ENCODE results near the gene CAT. TPM values are rescaled to one million over a fixed set of nuclear protein-coding genes. Genes with fewer than 3 reads are reported as not detected.

CAT gene
- total and polyA plus RNA-seq, 9 of the 15 experiments (the other 6 are each of a cell fraction or from before 2014, with no cell fraction given): 86.7 to 183 (median 114) TPM

DNA sequence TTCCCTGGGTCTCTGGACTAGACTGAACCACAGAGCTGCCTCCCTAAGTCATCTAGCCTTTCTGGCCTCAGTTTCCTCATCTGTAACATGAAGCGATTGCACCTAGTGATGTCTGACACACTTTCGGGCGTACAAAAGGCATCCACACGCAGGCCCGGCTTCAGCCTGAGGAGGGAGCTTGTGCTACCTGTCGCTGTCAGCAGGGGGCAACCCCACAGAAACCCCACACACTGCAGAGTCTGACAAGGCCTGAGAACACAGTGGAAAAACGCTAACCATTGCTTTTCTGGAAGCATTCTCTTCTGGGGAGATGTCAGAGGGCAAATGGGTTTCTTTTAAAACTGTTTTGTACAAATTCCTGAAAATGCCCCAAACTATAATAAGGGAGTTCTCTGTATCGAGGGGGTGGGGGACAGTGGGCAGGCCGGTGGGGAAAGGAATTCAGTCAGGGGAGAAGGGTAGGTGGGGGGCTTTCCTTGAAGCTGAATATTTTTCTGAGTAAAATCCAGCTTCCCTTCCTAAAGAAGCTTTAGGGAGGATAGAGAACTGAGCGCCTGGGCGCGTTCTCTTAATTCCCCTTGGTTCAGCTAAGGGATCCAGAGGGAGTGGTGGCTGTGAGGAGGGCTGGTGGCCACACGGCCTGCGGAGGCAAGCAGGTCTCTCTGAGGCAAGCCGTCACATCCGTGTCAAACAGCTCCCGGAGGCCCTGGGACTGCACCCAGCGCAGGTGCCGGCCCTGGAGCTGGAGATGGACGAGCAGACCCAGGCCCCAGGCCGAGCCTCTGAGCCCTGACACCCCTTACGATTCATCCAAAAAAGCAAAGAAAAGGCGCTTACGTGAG, 74.3 kb downstream of the CAT start (continued):
- TF ChIP-seq STAG1 (CRISPR knock-in tag; IDR thresholded peaks at IDR 0.05; ENCODE audit: borderline replicate concordance): peak; percentile 60; the same call in 1 of the 2 replicates
- TF ChIP-seq, protein P1, sequence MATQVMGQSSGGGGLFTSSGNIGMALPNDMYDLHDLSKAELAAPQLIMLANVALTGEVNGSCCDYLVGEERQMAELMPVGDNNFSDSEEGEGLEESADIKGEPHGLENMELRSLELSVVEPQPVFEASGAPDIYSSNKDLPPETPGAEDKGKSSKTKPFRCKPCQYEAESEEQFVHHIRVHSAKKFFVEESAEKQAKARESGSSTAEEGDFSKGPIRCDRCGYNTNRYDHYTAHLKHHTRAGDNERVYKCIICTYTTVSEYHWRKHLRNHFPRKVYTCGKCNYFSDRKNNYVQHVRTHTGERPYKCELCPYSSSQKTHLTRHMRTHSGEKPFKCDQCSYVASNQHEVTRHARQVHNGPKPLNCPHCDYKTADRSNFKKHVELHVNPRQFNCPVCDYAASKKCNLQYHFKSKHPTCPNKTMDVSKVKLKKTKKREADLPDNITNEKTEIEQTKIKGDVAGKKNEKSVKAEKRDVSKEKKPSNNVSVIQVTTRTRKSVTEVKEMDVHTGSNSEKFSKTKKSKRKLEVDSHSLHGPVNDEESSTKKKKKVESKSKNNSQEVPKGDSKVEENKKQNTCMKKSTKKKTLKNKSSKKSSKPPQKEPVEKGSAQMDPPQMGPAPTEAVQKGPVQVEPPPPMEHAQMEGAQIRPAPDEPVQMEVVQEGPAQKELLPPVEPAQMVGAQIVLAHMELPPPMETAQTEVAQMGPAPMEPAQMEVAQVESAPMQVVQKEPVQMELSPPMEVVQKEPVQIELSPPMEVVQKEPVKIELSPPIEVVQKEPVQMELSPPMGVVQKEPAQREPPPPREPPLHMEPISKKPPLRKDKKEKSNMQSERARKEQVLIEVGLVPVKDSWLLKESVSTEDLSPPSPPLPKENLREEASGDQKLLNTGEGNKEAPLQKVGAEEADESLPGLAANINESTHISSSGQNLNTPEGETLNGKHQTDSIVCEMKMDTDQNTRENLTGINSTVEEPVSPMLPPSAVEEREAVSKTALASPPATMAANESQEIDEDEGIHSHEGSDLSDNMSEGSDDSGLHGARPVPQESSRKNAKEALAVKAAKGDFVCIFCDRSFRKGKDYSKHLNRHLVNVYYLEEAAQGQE (IDR thresholded peaks at IDR 0.05; ENCODE audit: borderline replicate concordance): peak; percentile 57
- TF ChIP-seq, protein P1 (CRISPR knock-in tag; IDR thresholded peaks at IDR 0.05; ENCODE audit: low read depth): no peak
- TF ChIP-seq PATZ1 (CRISPR knock-in tag; IDR thresholded peaks at IDR 0.05; ENCODE audit: borderline replicate concordance): no peak
- TF ChIP-seq SRSF7 (optimal IDR thresholded peaks at IDR 0.05; ENCODE audit: low read depth, low read length): no peak
